Thyroid gland (tissue), 4 donors: ENCODE measurements around the gene CAPZA1. TPM values are rescaled to one million over a fixed set of nuclear protein-coding genes. Genes with fewer than 3 reads are reported as not detected.

Source experiments
- DNase-seq, 2 donors: peaks; one replicate each; pipeline ENCODE4 v3.0.0-alpha.2; 2019
- H3K27ac ChIP-seq, 3 donors: fragments of 200-600 bp; sonication (generic); 1 replicate in 2 of 3; 2 replicates in 1 of 3; pipeline ENCODE4 v1.5.1; 2016 to 2019; ENCODE audit warnings: mild to moderate bottlenecking in 1 of 3, moderate library complexity in 1 of 3
- H3K27me3 ChIP-seq: fragments of 200-600 bp; sonication (generic); one replicate; pipeline ENCODE4 v1.5.1; 2019
- H3K36me3 ChIP-seq, 2 donors: fragments of 200-600 bp; sonication (generic); one replicate each; pipeline ENCODE4 v1.5.1; 2016 to 2019
- H3K4me1 ChIP-seq, 2 donors: fragments of 200-600 bp; sonication (generic); one replicate each; pipeline ENCODE4 v1.5.1; 2017 to 2019
- H3K4me3 ChIP-seq, 3 donors: fragments of 200-600 bp; sonication (generic); replicated peaks in 1 of 3; 1 replicate in 2 of 3; 2 replicates in 1 of 3; pipeline ENCODE4 v1.5.1; 2016; ENCODE audit warnings: mild to moderate bottlenecking in 1 of 3
- H3K9me3 ChIP-seq: fragments of 200-600 bp; sonication (generic); one replicate; pipeline ENCODE4 v1.5.1; 2017
- POLR2A ChIP-seq, 2 donors: fragments of 450-650 bp; IDR thresholded peaks; one replicate each; pipeline ENCODE4 v1.6.1; 2017; ENCODE audit warnings: antibody characterized with exemption in 2 of 2, mild to moderate bottlenecking in 2 of 2, moderate library complexity in 1 of 2
- WGBS, 2 donors: methylation state at CpG; one replicate each; pipeline ENCODE4 v1.1.5; 2017; 5-methylcytosine and 5-hydroxymethylcytosine counted together
- intact Hi-C: fragments of 100-400 bp; cut with DNase I; formaldehyde crosslinking; loops from one replicate; pipeline ENCODE4 v1.15.1; 2023
- total RNA-seq, 4 donors: library from RNA; depleted of rRNA; stranded (reverse); fragments of >200 nt; gene quantifications; one replicate each; pipeline ENCODE4 v1.2.3, GENCODE V29; 2016
- TF ChIP-seq, protein P1 (sequence below), 6 experiments: fragments of 200-600 bp in 3 of 6; fragments of 450-650 bp in 3 of 6; sonication (generic) in 3 of 6; IDR thresholded peaks; one replicate each; pipeline ENCODE4 v1.5.1; 2016 to 2019; ENCODE audit warnings: antibody characterized with exemption in 6 of 6, mild to moderate bottlenecking in 2 of 6, inconsistent platforms in 1 of 6, moderate library complexity in 1 of 6

CAPZA1 gene
- total RNA-seq, 4 donors from 2014 or later: 106 to 162 (median 130) TPM

- Histone ChIP-seq H3K36me3 (peaks cover 40 to 53% of the 10 kb centered on the region in 2 donors), H3K27me3 (no peaks in the 10 kb centered on the region), H3K4me3 (no peak overlapping the region), H3K9me3 (no peaks in the 10 kb centered on the region), H3K27ac (no peak overlapping the region), H3K4me1 (peaks cover 0 to 13% of the 10 kb centered on the region in 2 donors)
- WGBS, 2 donors: 93 to 96% methylated on average over 10 to 14 of the region's 15 CpGs
- no peak for TF ChIP-seq POLR2A (IDR thresholded peaks at IDR 0.05)
- TF ChIP-seq, protein P1, sequence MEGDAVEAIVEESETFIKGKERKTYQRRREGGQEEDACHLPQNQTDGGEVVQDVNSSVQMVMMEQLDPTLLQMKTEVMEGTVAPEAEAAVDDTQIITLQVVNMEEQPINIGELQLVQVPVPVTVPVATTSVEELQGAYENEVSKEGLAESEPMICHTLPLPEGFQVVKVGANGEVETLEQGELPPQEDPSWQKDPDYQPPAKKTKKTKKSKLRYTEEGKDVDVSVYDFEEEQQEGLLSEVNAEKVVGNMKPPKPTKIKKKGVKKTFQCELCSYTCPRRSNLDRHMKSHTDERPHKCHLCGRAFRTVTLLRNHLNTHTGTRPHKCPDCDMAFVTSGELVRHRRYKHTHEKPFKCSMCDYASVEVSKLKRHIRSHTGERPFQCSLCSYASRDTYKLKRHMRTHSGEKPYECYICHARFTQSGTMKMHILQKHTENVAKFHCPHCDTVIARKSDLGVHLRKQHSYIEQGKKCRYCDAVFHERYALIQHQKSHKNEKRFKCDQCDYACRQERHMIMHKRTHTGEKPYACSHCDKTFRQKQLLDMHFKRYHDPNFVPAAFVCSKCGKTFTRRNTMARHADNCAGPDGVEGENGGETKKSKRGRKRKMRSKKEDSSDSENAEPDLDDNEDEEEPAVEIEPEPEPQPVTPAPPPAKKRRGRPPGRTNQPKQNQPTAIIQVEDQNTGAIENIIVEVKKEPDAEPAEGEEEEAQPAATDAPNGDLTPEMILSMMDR (IDR thresholded peaks at IDR 0.05): no peak
- no peak for DNase-seq
- intact Hi-C loops: no loop called here
Measured at GRCh38 chr1:112694363-112694929, 74.8 kb downstream of the CAPZA1 start.

- H3K4me3 ChIP-seq: no peak overlapping the region
- H3K9me3 ChIP-seq: no peaks in the 10 kb centered on the region
- no peaks in the 10 kb centered on the region for H3K27me3 ChIP-seq
- TF ChIP-seq, protein P1 (IDR thresholded peaks at IDR 0.05): no peak
- TF ChIP-seq POLR2A (IDR thresholded peaks at IDR 0.05): no peak
- H3K36me3 ChIP-seq: peaks cover 39 to 46% of the 10 kb centered on the region in 2 donors
- intact Hi-C loops: no loop called here
- peaks cover 5 to 21% of the 10 kb centered on the region in 2 donors for H3K4me1 ChIP-seq
- 97 to 99% methylated on average over 8 to 9 of the region's 9 CpGs for WGBS, 2 donors
- no peak for DNase-seq
- no peak overlapping the region for H3K27ac ChIP-seq
Measured at GRCh38 chr1:112695276-112695675, 75.6 kb downstream of the CAPZA1 start.

DNA sequence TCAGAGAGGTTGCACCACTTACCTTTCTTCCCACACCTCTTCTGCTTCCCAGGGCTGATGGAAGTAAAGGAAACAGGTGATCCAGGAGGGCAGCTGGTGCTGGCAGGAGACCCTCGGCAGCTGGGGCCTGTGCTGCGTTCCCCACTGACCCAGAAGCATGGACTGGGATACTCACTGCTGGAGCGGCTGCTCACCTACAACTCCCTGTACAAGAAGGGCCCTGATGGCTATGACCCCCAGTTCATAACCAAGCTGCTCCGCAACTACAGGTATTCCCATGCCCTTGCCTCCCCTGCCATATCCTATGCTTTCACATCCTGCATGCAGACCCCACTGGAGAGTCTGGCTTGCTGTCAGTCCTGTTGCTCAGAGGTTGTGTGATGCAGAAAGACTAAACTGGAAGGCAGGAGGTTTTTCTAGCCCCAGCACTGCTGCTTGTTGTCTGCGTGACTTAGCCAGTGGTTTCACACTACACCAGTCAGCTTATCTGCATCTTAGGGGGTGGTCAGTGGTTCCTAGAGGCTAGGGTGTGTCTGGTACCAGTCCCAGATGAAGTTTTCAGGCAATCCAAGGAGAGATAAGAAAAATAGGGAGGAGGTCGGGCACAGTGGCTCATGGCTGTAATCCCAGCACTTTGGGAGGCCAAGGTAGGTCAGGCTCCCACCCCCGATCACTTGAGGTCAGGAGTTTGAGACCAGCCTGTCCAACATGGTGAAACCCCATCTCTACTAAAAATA, 77.1 kb downstream of the CAPZA1 start:
- intact Hi-C loops: no loop called here
- 93 to 94% methylated on average over 3 to 5 of the region's 7 CpGs for WGBS, 2 donors
- Histone ChIP-seq H3K36me3 (peaks cover 31 to 35% of the 10 kb centered on the region in 2 donors), H3K27me3 (no peaks in the 10 kb centered on the region), H3K4me1 (peaks cover 17 to 36% of the 10 kb centered on the region in 2 donors), H3K27ac (no peak overlapping the region), H3K4me3 (no peak overlapping the region), H3K9me3 (no peaks in the 10 kb centered on the region)
- TF ChIP-seq, protein P1 (IDR thresholded peaks at IDR 0.05): no peak
- no peak for TF ChIP-seq POLR2A (IDR thresholded peaks at IDR 0.05)
- no peak for DNase-seq

DNA sequence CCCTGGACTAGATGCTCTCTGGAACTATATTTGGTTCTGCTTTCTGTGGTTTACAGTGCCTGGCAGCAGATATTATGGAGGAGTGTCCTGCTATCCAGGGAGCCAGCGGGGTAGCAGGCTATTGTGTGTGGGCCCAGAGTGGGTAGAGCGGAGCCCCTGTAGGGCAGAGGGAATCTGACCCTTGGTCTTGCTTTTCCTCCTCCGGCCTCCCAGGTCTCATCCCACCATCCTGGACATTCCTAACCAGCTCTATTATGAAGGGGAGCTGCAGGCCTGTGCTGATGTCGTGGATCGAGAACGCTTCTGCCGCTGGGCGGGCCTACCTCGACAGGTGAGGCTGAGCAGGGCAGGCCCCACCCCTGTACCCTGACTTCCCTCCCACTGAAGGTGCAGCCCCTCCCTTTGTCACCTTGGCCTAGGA, 78.2 kb downstream of the CAPZA1 start:
- intact Hi-C loops: no loop called here
- H3K36me3 ChIP-seq: peaks cover 26 to 29% of the 10 kb centered on the region in 2 donors

More for the DNA sequence above, 78.2 kb downstream of the CAPZA1 start:
- WGBS, 2 donors: 92 to 93% methylated on average over 9 of the region's 9 CpGs
- Histone ChIP-seq H3K4me3 (no peak overlapping the region), H3K9me3 (no peaks in the 10 kb centered on the region), H3K27me3 (no peaks in the 10 kb centered on the region), H3K27ac (no peak overlapping the region), H3K4me1 (peaks cover 17 to 39% of the 10 kb centered on the region in 2 donors)
- no peak for DNase-seq
- TF ChIP-seq POLR2A (IDR thresholded peaks at IDR 0.05): no peak
- TF ChIP-seq, protein P1 (IDR thresholded peaks at IDR 0.05): no peak
